ENCODE measurements around the gene PXDN.

GRCh38 chr2:1638281-1638860, 105.9 kb downstream of the PXDN start:
- TF ChIP-seq NFRKB (IDR thresholded peaks at IDR 0.05; ENCODE audit: low read depth) (no peak), EZH2 (IDR thresholded peaks at IDR 0.05; ENCODE audit: borderline replicate concordance, low read depth, low read length) (no peak), POLR2AphosphoS5 (IDR thresholded peaks at IDR 0.05; ENCODE audit: control insufficient read depth, insufficient read depth, low read depth, low read length) (no peak), ZNF165 (CRISPR knock-in tag; IDR thresholded peaks at IDR 0.05; ENCODE audit: borderline replicate concordance) (no peak), ESRRB (CRISPR knock-in tag; IDR thresholded peaks at IDR 0.05; ENCODE audit: borderline replicate concordance) (no peak), TCF7 (IDR thresholded peaks at IDR 0.05; ENCODE audit: borderline replicate concordance) (no peak)

Measured in K562 (cell line).